ENCODE measurements around the gene AHCYL2.

DNA sequence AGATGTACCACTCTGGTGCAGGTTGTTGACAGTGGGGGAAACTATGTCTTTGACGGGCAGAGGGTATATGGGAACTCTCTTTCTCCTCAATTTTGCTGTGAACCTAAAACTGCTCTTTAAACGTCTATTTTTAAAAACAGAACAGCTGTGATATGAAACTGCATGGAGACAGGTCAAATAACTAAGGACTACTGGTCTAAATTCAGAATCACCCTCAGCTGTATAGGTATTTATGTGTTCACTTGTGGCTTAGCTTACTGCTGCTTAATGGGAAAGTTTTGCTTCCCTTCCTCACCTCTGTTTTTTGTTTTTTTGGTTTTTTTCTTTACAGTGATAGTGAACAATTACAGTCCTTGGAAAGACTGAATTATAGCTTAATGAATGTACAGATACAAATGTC lies 122.5 kb downstream of the AHCYL2 start:
- TF ChIP-seq CTCF (IDR thresholded peaks at IDR 0.05) (no peak), POLR2A (IDR thresholded peaks at IDR 0.05) (no peak)
